Skeletal muscle satellite cell (primary cell): ENCODE results near the gene OPCML.

Experiments used
- H3K27me3 ChIP-seq: 2 replicates; pipeline ENCODE4 v1.7.0; 2013; ENCODE audit warnings: low read length; ENCODE audit not compliant: control insufficient read depth, insufficient read depth
- H3K36me3 ChIP-seq: 2 replicates; pipeline ENCODE4 v1.7.0; 2013; ENCODE audit warnings: mild to moderate bottlenecking, control low read depth, low read length; ENCODE audit not compliant: insufficient read depth
- H3K4me1 ChIP-seq: 2 replicates; pipeline ENCODE4 v1.7.0; 2013; ENCODE audit warnings: low read length; ENCODE audit not compliant: control insufficient read depth, insufficient read depth
- H3K4me2 ChIP-seq: 2 replicates; pipeline ENCODE4 v1.7.0; 2013; ENCODE audit warnings: mild to moderate bottlenecking, low read length
- H3K4me3 ChIP-seq: 2 replicates; pipeline ENCODE4 v1.7.0; 2013; ENCODE audit warnings: low read length
- H3K9ac ChIP-seq: 2 replicates; pipeline ENCODE4 v1.7.0; 2013; ENCODE audit warnings: mild to moderate bottlenecking, low read depth, low read length, moderate library complexity
- H3K9me3 ChIP-seq: replicated peaks from 2 replicates; pipeline ENCODE4 v1.7.0; 2013; ENCODE audit warnings: mild to moderate bottlenecking, control low read depth, low read length

The OPCML gene

GRCh38 chr11:132844956-132845696 lies 687.2 kb downstream of the OPCML start:
- Histone ChIP-seq H3K4me3 (no peak overlapping the region), H3K4me1 (peaks cover 11% of the 10 kb centered on the region), H3K27me3 (peaks cover 15% of the 10 kb centered on the region), H3K9me3 (no peaks in the 10 kb centered on the region), H3K36me3 (no peaks in the 10 kb centered on the region), H3K9ac (no peak overlapping the region), H3K4me2 (no peak overlapping the region)

- no peaks in the 10 kb centered on the region for H3K36me3 ChIP-seq
- H3K4me2 ChIP-seq, result no peak overlapping the region
- peaks cover 19% of the 10 kb centered on the region for H3K4me1 ChIP-seq
- no peak overlapping the region for H3K9ac ChIP-seq
- H3K4me3 ChIP-seq, result no peak overlapping the region
- peaks cover 9% of the 10 kb centered on the region for H3K27me3 ChIP-seq
- H3K9me3 ChIP-seq, result no peaks in the 10 kb centered on the region
Observed at GRCh38 chr11:132840660-132841059, 691.6 kb downstream of the OPCML start.

GRCh38 chr11:132840191-132840590 lies 692.1 kb downstream of the OPCML start:
- H3K36me3 ChIP-seq, result no peaks in the 10 kb centered on the region
- peaks cover 14% of the 10 kb centered on the region for H3K4me1 ChIP-seq
- no peak overlapping the region for H3K9ac ChIP-seq
- no peak overlapping the region for H3K4me2 ChIP-seq
- no peak overlapping the region for H3K4me3 ChIP-seq
- peaks cover 9% of the 10 kb centered on the region for H3K27me3 ChIP-seq
- H3K9me3 ChIP-seq, result no peaks in the 10 kb centered on the region

- Histone ChIP-seq H3K4me3 (no peak overlapping the region), H3K36me3 (no peaks in the 10 kb centered on the region), H3K27me3 (peaks cover 9% of the 10 kb centered on the region)
Observed at GRCh38 chr11:132839236-132839945, 692.9 kb downstream of the OPCML start.

GRCh38 chr11:132838627-132839026 lies 693.7 kb downstream of the OPCML start:
- H3K4me3 ChIP-seq, result no peak overlapping the region
- H3K27me3 ChIP-seq, result peaks cover 9% of the 10 kb centered on the region
- peaks cover 8% of the 10 kb centered on the region for H3K4me1 ChIP-seq
- no peaks in the 10 kb centered on the region for H3K9me3 ChIP-seq
- H3K9ac ChIP-seq, result no peak overlapping the region
- H3K4me2 ChIP-seq, result no peak overlapping the region
- H3K36me3 ChIP-seq, result no peaks in the 10 kb centered on the region

More at GRCh38 chr11:132839236-132839945, 692.9 kb downstream of the OPCML start:
- Histone ChIP-seq H3K9me3 (no peaks in the 10 kb centered on the region), H3K9ac (no peak overlapping the region), H3K4me1 (peaks cover 8% of the 10 kb centered on the region), H3K4me2 (no peak overlapping the region)

GRCh38 chr11:132831272-132831671 lies 701.0 kb downstream of the OPCML start:
- Histone ChIP-seq H3K27me3 (peaks cover 9% of the 10 kb centered on the region), H3K9ac (no peak overlapping the region), H3K4me2 (no peak overlapping the region), H3K4me3 (no peak overlapping the region), H3K36me3 (no peaks in the 10 kb centered on the region), H3K9me3 (no peaks in the 10 kb centered on the region), H3K4me1 (no peaks in the 10 kb centered on the region)

- Histone ChIP-seq H3K4me3 (no peak overlapping the region), H3K4me1 (no peaks in the 10 kb centered on the region), H3K9me3 (no peaks in the 10 kb centered on the region), H3K4me2 (no peak overlapping the region), H3K36me3 (no peaks in the 10 kb centered on the region), H3K9ac (no peak overlapping the region), H3K27me3 (peaks cover 21% of the 10 kb centered on the region)
Observed at GRCh38 chr11:132824642-132825041, 707.7 kb downstream of the OPCML start.

- no peaks in the 10 kb centered on the region for H3K36me3 ChIP-seq
- H3K4me1 ChIP-seq, result no peaks in the 10 kb centered on the region
- peaks cover 17% of the 10 kb centered on the region for H3K27me3 ChIP-seq
- no peak overlapping the region for H3K9ac ChIP-seq
- no peak overlapping the region for H3K4me2 ChIP-seq
- H3K9me3 ChIP-seq, result no peaks in the 10 kb centered on the region
- H3K4me3 ChIP-seq, result no peak overlapping the region
Observed at GRCh38 chr11:132822276-132822675, 710.0 kb downstream of the OPCML start.

GRCh38 chr11:132821499-132821898 lies 710.8 kb downstream of the OPCML start:
- Histone ChIP-seq H3K36me3 (no peaks in the 10 kb centered on the region), H3K9me3 (no peaks in the 10 kb centered on the region)

GRCh38 chr11:132821014-132821413 lies 711.3 kb downstream of the OPCML start:
- H3K4me3 ChIP-seq, result no peak overlapping the region
- no peaks in the 10 kb centered on the region for H3K4me1 ChIP-seq
- H3K27me3 ChIP-seq, result peaks cover 17% of the 10 kb centered on the region
- H3K4me2 ChIP-seq, result no peak overlapping the region
- H3K9me3 ChIP-seq, result no peaks in the 10 kb centered on the region
- no peak overlapping the region for H3K9ac ChIP-seq
- H3K36me3 ChIP-seq, result no peaks in the 10 kb centered on the region

More at GRCh38 chr11:132821499-132821898, 710.8 kb downstream of the OPCML start:
- no peak overlapping the region for H3K9ac ChIP-seq
- no peaks in the 10 kb centered on the region for H3K4me1 ChIP-seq
- no peak overlapping the region for H3K4me3 ChIP-seq
- peaks cover 17% of the 10 kb centered on the region for H3K27me3 ChIP-seq
- H3K4me2 ChIP-seq, result no peak overlapping the region

- Histone ChIP-seq H3K4me3 (no peak overlapping the region), H3K27me3 (peaks cover 8% of the 10 kb centered on the region), H3K4me2 (no peak overlapping the region), H3K9me3 (no peaks in the 10 kb centered on the region), H3K4me1 (no peaks in the 10 kb centered on the region), H3K36me3 (no peaks in the 10 kb centered on the region), H3K9ac (no peak overlapping the region)
Observed at GRCh38 chr11:132818951-132819350, 713.4 kb downstream of the OPCML start.
